ENCODE results near the gene ABHD5.
"Not testable (repeated sequence)": the region's sequence is repeated elsewhere in the genome, so short reads cannot be mapped to it uniquely, and the experiment has no call there.

Gene ABHD5

GRCh38 chr3:43690400-43691119 lies at the start of gene ABHD5:
Gene ABHD5, plus strand, starts transcription at chr3:43690938. Its CDS starts 55 bp downstream, at chr3:43690993.
- DNase-seq = peak; percentile 97

GRCh38 chr3:43641306-43642114 lies 49.2 kb upstream of the ABHD5 start:
- no peak for DNase-seq

- no peak for DNase-seq
Observed at GRCh38 chr3:43644443-43644842, 46.3 kb upstream of the ABHD5 start.

GRCh38 chr3:43647331-43648166 lies 43.2 kb upstream of the ABHD5 start:
- peak; percentile 68 for DNase-seq

- DNase-seq = no peak
Observed at GRCh38 chr3:43648957-43649356, 41.8 kb upstream of the ABHD5 start.

- DNase-seq = peak; percentile 59
Observed at GRCh38 chr3:43649365-43649968, 41.3 kb upstream of the ABHD5 start.

- DNase-seq = no peak
Observed at GRCh38 chr3:43650345-43650744, 40.4 kb upstream of the ABHD5 start.

GRCh38 chr3:43656390-43656789 lies 34.3 kb upstream of the ABHD5 start:
- not testable (repeated sequence) for DNase-seq

- peak; percentile 55 for DNase-seq
Observed at GRCh38 chr3:43659250-43659880, 31.4 kb upstream of the ABHD5 start.

GRCh38 chr3:43661376-43661775 lies 29.4 kb upstream of the ABHD5 start:
- DNase-seq = not testable (repeated sequence)

- not testable (repeated sequence) for DNase-seq
Observed at GRCh38 chr3:43665011-43665410, 25.7 kb upstream of the ABHD5 start.

GRCh38 chr3:43670635-43671522 lies 19.9 kb upstream of the ABHD5 start:
- DNase-seq = peak; percentile 82

GRCh38 chr3:43674345-43675085 lies 16.2 kb upstream of the ABHD5 start:
- DNase-seq = no peak

GRCh38 chr3:43675593-43675992 lies 15.1 kb upstream of the ABHD5 start:
- DNase-seq = no peak

- peak; percentile 54 for DNase-seq
Observed at GRCh38 chr3:43676441-43676840, 14.3 kb upstream of the ABHD5 start.

- DNase-seq = peak; percentile 92
Observed at GRCh38 chr3:43678375-43678774, 12.4 kb upstream of the ABHD5 start.

- DNase-seq = not testable (repeated sequence)
Observed at GRCh38 chr3:43678887-43679449, 11.8 kb upstream of the ABHD5 start.

- DNase-seq = not testable (repeated sequence)
Observed at GRCh38 chr3:43680857-43681256, 9.9 kb upstream of the ABHD5 start.

- DNase-seq = no peak
Observed at GRCh38 chr3:43684944-43685343, 5.8 kb upstream of the ABHD5 start.

- no peak for DNase-seq
Observed at GRCh38 chr3:43685921-43686320, 4.8 kb upstream of the ABHD5 start.
